ENCODE results near the gene STK32C.

Gene STK32C

GRCh38 chr10:132249226-132249724 is 58.5 kb downstream of the STK32C start:
- no peak for DNase-seq (ENCODE audit: low read depth in 2 of 2)

DNA sequence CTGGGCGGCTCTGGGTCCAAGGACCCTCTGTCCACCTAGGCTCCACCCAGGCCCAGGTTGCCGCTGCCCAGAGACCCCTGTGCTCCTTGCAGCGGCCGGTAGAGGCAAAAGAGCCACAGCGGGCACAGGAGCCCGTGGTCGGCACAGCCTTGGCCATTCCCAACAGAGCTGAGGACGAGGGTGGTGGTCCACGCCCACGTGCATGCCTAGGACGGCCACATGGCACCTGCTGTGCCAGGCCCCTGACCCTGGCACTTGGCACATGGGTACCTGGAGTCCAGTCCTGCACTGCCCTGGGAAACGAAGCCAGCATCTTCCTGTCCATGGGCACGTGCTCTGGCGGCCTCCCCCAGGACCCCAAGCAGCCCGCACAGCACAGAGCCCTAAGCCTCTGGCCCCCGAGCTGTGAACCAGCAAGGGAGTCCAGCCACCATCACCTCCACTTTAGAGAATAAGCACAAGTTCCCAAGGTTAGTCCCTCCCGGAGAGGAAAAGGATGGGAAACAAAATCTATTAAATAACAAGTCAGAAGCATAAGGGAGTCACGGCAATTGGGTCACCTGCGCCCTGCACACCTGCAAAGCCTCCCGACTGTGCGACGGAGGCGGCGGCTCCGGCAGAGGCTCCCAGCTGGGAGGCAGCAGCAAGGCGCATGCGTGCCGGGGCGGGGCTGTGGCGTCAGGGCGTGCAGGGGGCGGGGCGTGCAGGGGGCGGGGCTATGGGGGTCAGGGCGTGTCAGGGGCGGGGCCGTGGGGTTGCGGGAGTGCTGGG is 59.1 kb downstream of the STK32C start:
- peak; percentile 43 to 67 for DNase-seq (ENCODE audit: low read depth in 2 of 2)

DNA sequence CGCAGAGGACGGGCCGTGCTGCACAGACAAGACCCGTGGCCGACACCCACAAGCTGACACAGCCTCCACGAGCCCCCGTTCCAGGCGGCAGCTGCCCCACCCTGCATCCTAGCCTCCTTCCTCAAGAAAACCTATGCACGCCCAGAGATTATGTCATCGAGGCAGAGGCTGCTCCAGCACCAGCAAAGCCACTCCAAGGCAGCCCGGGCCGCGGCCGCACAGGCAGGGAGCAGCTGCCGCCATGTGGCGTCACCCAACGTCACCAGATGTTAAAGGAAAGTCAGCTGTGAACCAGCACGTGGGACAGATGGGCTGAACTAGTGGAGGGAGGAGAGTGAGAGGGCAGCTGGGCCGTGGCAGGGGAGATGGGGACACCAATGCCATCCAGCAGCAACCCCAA is 59.8 kb downstream of the STK32C start:
- no peak for DNase-seq (ENCODE audit: low read depth in 2 of 2)

DNA sequence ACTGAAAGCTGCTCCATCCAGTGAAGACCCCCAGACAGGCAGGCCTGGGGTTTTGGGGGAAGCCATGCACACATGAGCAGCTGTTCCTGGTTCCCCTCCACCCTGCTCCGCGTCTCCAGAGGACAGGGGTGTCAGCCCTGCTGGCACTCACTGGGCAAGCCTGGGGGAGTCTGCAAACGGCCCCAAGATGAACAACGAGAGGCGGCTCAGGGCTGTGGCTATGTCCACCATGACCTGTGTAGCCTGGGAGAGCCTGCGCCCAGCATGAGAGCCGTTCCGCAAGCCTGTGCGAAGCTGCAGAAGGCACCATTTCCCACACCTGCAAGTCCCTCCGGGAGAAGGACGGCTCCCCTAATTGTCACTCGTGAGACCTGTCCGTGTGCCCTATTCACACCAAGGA is 61.5 kb downstream of the STK32C start:
- no peak for DNase-seq (ENCODE audit: low read depth in 2 of 2)

- no peak for DNase-seq (ENCODE audit: low read depth in 2 of 2)
These were observed 62.7 kb downstream of the STK32C start for GRCh38 chr10:132245056-132245455.

DNA sequence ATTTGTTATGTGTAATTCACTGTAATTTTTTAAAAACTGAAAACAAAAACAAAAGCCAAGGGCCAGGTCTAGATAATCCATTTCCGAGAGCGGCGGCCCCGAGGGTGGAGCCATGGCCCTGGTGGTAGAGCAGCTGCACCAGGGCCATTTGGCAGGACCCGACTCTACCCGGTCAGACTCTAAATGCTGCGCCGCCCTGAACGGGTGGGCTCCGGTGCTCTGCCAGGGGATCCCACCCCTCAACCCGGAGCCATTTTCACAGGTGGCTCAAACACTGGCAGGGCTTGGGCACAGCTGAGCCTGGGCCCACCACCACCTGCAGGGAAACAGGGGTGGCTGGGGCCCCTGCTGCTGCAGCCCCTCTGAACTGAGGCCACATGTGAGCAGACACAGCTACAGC is 64.1 kb downstream of the STK32C start:
- DNase-seq (ENCODE audit: low read depth in 2 of 2): no peak

- no peak for DNase-seq (ENCODE audit: low read depth in 2 of 2)
These were observed 64.6 kb downstream of the STK32C start for GRCh38 chr10:132243141-132243540.

DNA sequence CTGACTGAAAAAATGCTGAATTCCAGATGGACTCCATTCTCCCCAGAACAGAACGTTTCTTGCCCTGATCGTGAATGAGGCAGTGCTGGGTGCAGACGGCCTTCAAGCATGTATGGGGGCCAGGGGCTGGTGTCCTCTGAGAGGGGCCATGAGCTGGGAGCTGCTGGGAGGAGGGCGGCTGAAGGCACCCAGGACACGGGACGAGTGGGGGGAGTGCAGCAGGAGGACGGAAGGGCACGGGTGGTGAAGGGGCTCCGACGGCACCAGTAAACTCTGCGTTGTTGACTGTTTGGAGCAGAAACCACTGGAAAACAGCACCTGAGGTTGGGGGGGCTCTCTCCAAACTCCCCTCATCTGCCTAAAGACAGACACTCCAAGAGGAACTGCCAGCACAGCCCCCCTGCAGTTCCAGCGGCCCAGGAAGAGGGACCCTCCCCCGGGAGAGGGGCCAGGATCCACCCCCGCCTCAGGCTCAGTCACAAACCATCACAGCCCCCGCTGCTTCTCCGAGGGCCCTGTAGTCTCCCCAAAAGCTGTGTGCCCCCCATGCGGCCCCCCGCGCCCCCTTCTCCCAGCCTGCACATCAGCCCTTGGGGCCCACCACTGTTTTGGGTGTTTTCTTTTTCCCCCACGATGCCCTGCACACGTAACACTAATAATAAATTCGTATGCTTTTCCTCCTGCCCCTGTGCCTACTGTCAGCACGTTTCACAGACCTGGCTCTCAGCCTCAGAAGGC is 65.5 kb downstream of the STK32C start:
- DNase-seq (ENCODE audit: low read depth in 2 of 2): no peak

GRCh38 chr10:132241496-132241895 is 66.3 kb downstream of the STK32C start:
- DNase-seq (ENCODE audit: low read depth in 2 of 2): no peak

- DNase-seq (ENCODE audit: low read depth in 2 of 2): no peak
These were observed 66.7 kb downstream of the STK32C start for GRCh38 chr10:132241086-132241485.

DNA sequence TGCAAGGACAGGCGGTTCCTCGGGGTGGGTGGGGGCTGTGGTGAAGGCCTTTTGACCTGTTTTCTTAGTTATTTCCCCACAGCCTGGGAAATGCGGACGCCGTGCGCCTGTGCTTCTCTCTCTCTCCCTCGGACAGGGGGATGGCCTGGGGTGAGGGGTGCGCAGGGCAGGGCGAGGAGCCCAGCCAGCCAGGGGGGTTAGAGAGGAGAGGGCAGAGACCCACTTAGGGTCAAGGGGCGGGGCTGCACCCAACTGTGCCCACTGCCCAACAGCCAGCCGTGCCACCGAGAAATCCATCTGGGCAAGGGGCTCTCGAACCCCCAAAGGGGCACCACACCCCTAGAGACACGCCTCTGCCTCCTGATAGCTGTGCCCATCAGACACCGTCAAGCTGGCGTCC is 67.2 kb downstream of the STK32C start:
- DNase-seq (ENCODE audit: low read depth in 2 of 2): no peak

- no peak for DNase-seq (ENCODE audit: low read depth in 2 of 2)
These were observed 67.6 kb downstream of the STK32C start for GRCh38 chr10:132240156-132240555.

DNA sequence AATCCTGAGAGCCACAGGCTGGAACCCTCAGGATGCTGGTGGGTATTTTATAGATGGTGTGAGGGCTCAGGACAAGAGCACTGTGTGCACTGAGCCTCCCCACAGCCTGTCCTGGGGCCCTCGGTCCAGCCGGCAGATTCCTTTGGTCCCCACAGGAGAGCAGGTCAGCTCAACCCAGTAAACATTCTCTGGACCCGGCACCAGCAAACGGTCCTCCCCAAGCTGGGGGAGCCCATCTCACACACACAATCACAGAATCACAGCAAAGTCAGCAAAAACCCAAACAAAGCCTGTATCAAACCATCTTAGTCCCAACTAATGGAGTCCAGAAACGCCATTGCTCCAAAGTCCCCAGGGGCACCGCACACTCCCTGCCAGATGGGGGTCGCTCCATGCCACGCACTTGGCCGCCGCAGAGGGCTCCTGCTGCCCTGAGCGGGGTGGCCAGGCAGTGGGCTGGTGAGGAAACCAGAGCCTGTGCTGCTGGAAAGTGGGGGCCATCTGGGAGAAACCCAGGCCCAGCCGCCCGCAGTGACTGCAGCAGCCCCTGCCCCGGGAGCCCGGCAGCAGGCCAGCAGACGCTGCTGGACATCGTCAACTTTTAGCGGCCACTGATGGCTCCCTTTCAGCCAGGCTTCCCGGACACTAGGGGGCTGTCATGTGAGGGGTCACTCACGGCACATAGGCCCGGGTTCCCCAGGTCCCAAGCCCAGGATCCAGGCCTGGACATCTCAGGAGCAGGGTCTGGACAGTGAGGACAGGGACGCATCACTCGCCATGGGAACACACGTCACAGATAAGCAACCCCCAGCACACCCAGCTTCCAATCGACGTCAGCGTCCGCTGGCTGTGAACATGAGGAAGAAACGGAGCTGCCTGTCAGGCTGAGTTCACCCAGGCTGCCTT is 68.4 kb downstream of the STK32C start:
- DNase-seq (ENCODE audit: low read depth in 2 of 2): no peak

- DNase-seq (ENCODE audit: low read depth in 2 of 2): no peak
These were observed 69.2 kb downstream of the STK32C start for GRCh38 chr10:132238371-132239125.

GRCh38 chr10:132237871-132238270 is 69.9 kb downstream of the STK32C start:
- no peak for DNase-seq (ENCODE audit: low read depth in 2 of 2)

- DNase-seq (ENCODE audit: low read depth in 2 of 2): no peak
These were observed 70.4 kb downstream of the STK32C start for GRCh38 chr10:132237396-132237795.

- DNase-seq (ENCODE audit: low read depth in 2 of 2): no peak
These were observed 70.9 kb downstream of the STK32C start for GRCh38 chr10:132236881-132237280.

GRCh38 chr10:132236161-132236560 is 71.6 kb downstream of the STK32C start:
- DNase-seq (ENCODE audit: low read depth in 2 of 2): no peak

DNA sequence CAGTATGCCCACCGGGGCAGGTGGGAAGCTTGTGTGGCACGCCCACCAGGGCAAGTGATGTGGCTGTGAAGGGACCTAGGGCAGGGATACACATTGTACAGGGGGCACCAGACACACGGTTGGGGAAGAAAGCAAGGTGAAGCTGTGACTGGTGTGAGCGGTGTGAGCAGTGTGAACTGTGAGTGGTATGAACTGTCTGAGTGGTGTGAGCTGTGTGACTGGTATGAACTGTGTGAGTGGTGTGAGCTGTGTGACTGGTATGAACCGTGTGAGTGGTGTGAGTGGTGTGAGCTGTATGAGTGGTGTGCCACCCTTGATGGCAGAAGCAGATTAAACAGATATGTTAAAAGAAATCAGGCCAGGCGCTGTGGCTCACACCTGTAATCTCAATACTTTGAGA is 72.9 kb downstream of the STK32C start:
- DNase-seq (ENCODE audit: low read depth in 2 of 2): no peak

DNA sequence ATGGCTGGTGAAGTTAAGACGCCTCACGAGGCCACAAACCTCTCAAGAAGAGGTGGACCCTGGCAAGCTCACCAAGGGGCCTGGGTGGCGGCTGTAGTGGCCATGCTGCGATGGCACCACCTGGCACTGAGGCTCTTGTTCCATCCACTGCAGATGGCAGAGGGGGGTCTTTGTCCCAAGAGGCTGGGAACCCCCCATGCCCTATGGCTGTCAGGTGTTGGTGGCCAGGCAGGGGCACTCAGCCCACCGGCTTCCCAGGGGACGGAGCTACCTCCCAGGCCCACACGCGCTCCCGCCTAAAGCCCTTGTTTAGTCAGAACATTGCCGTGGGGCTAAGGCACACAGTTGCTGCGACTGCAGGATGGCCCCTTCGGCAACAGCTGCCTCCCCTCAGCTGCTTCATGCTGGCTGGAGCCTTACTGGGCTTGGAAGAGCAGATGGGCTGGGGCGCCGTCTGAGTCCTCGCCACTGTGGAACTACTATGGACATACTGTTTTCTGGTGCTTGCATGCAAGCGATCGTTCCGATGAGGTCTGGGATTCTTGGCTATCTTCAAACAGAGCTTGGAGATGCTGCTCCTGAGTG is 74.2 kb downstream of the STK32C start:
- no peak for DNase-seq (ENCODE audit: low read depth in 2 of 2)

DNA sequence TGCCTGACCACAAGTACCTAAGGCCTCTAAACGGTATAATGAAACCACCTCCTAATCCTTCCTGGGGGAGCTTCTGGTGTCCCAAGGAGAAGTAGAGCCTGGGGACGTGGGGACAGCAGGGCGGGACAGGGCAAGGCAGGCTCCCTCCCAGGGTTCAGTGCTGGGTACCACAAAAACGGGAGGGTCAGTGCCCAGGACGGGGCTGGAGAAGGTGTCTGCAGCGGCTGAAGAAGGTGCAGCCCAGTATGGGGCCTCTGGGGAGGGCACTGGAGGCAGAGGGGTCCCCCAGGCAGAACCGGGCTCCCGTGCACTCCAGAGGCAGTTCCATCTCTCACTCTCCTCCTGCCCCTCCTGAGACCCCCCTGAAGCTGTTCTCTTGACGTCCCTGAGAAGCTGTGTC is 74.8 kb downstream of the STK32C start:
- DNase-seq (ENCODE audit: low read depth in 2 of 2): no peak
